ENCODE measurements around the gene TNC. TPM values are rescaled to one million over a fixed set of nuclear protein-coding genes. Genes with fewer than 3 reads are reported as not detected.
"Not testable (repeated sequence)": the region's sequence is repeated elsewhere in the genome, so short reads cannot be mapped to it uniquely, and the experiment has no call there.

The TNC gene
- total RNA-seq, 1 donor from 2014 or later = 30.8 TPM

GRCh38 chr9:115135821-115136778 is 18.1 kb upstream of the TNC start:
- peaks cover 0 to 3% (median 0%) of the 10 kb centered on the region in 3 donors for H3K27me3 ChIP-seq (ENCODE audit: control insufficient read depth in 3 of 3, insufficient read depth in 3 of 3, low read length in 3 of 3)
- H3K4me3 ChIP-seq (ENCODE audit: low read length in 3 of 3) = no peak overlapping the region
- no peak overlapping the region for H3K27ac ChIP-seq (ENCODE audit: low read depth, low read length)
- no peaks in the 10 kb centered on the region for H3K4me1 ChIP-seq (ENCODE audit: control insufficient read depth in 3 of 3, insufficient read depth in 3 of 3, low read length in 3 of 3)
- no peak overlapping the region for H3K9ac ChIP-seq (ENCODE audit: low read depth in 1 of 3, low read length in 3 of 3)
- H3K36me3 ChIP-seq (ENCODE audit: control insufficient read depth in 3 of 3, insufficient read depth in 3 of 3, low read length in 3 of 3) = no peaks in the 10 kb centered on the region
- H3K9me3 ChIP-seq (ENCODE audit: control insufficient read depth in 3 of 3, low read length in 3 of 3) = no peaks in the 10 kb centered on the region

- Histone ChIP-seq H3K27ac (ENCODE audit: low read depth, low read length) (no peak overlapping the region), H3K4me1 (ENCODE audit: control insufficient read depth in 3 of 3, insufficient read depth in 3 of 3, low read length in 3 of 3) (no peaks in the 10 kb centered on the region), H3K27me3 (ENCODE audit: control insufficient read depth in 3 of 3, insufficient read depth in 3 of 3, low read length in 3 of 3) (peaks cover 0 to 3% (median 0%) of the 10 kb centered on the region in 3 donors), H3K4me3 (ENCODE audit: low read length in 3 of 3) (no peak overlapping the region), H3K9ac (ENCODE audit: low read depth in 1 of 3, low read length in 3 of 3) (no peak overlapping the region), H3K9me3 (ENCODE audit: control insufficient read depth in 3 of 3, low read length in 3 of 3) (no peaks in the 10 kb centered on the region), H3K36me3 (ENCODE audit: control insufficient read depth in 3 of 3, insufficient read depth in 3 of 3, low read length in 3 of 3) (no peaks in the 10 kb centered on the region)
These were observed 17.0 kb upstream of the TNC start for GRCh38 chr9:115134941-115135340.

GRCh38 chr9:115133649-115134048 is 15.7 kb upstream of the TNC start:
- H3K27ac ChIP-seq (ENCODE audit: low read depth, low read length) = no peak overlapping the region
- H3K9me3 ChIP-seq (ENCODE audit: control insufficient read depth in 3 of 3, low read length in 3 of 3) = no peaks in the 10 kb centered on the region
- H3K4me3 ChIP-seq (ENCODE audit: low read length in 3 of 3) = no peak overlapping the region
- H3K27me3 ChIP-seq (ENCODE audit: control insufficient read depth in 3 of 3, insufficient read depth in 3 of 3, low read length in 3 of 3) = peaks cover 0 to 3% (median 0%) of the 10 kb centered on the region in 3 donors
- no peaks in the 10 kb centered on the region for H3K36me3 ChIP-seq (ENCODE audit: control insufficient read depth in 3 of 3, insufficient read depth in 3 of 3, low read length in 3 of 3)
- H3K4me1 ChIP-seq (ENCODE audit: control insufficient read depth in 3 of 3, insufficient read depth in 3 of 3, low read length in 3 of 3) = no peaks in the 10 kb centered on the region
- H3K9ac ChIP-seq (ENCODE audit: low read depth in 1 of 3, low read length in 3 of 3) = no peak overlapping the region

GRCh38 chr9:115132648-115133047 is 14.7 kb upstream of the TNC start:
- Histone ChIP-seq H3K27ac (ENCODE audit: low read depth, low read length) (no peak overlapping the region), H3K4me3 (ENCODE audit: low read length in 3 of 3) (no peak overlapping the region), H3K9ac (ENCODE audit: low read depth in 1 of 3, low read length in 3 of 3) (no peak overlapping the region)

GRCh38 chr9:115130176-115130575 is 12.2 kb upstream of the TNC start:
- no peak overlapping the region for H3K27ac ChIP-seq (ENCODE audit: low read depth, low read length)
- H3K4me3 ChIP-seq (ENCODE audit: low read length in 3 of 3) = no peak overlapping the region
- H3K36me3 ChIP-seq (ENCODE audit: control insufficient read depth in 3 of 3, insufficient read depth in 3 of 3, low read length in 3 of 3) = no peaks in the 10 kb centered on the region
- peaks cover 0 to 3% (median 0%) of the 10 kb centered on the region in 3 donors for H3K27me3 ChIP-seq (ENCODE audit: control insufficient read depth in 3 of 3, insufficient read depth in 3 of 3, low read length in 3 of 3)
- H3K9ac ChIP-seq (ENCODE audit: low read depth in 1 of 3, low read length in 3 of 3) = no peak overlapping the region
- no peaks in the 10 kb centered on the region for H3K4me1 ChIP-seq (ENCODE audit: control insufficient read depth in 3 of 3, insufficient read depth in 3 of 3, low read length in 3 of 3)
- H3K9me3 ChIP-seq (ENCODE audit: control insufficient read depth in 3 of 3, low read length in 3 of 3) = no peaks in the 10 kb centered on the region

More at GRCh38 chr9:115132648-115133047, 14.7 kb upstream of the TNC start:
- H3K27me3 ChIP-seq (ENCODE audit: control insufficient read depth in 3 of 3, insufficient read depth in 3 of 3, low read length in 3 of 3) = peaks cover 0 to 3% (median 0%) of the 10 kb centered on the region in 3 donors
- H3K4me1 ChIP-seq (ENCODE audit: control insufficient read depth in 3 of 3, insufficient read depth in 3 of 3, low read length in 3 of 3) = no peaks in the 10 kb centered on the region
- no peaks in the 10 kb centered on the region for H3K36me3 ChIP-seq (ENCODE audit: control insufficient read depth in 3 of 3, insufficient read depth in 3 of 3, low read length in 3 of 3)
- H3K9me3 ChIP-seq (ENCODE audit: control insufficient read depth in 3 of 3, low read length in 3 of 3) = no peaks in the 10 kb centered on the region

GRCh38 chr9:115128726-115129125 is 10.8 kb upstream of the TNC start:
- H3K9me3 ChIP-seq (ENCODE audit: control insufficient read depth in 3 of 3, low read length in 3 of 3); H3K27me3 ChIP-seq (ENCODE audit: control insufficient read depth in 3 of 3, insufficient read depth in 3 of 3, low read length in 3 of 3); H3K9ac ChIP-seq (ENCODE audit: low read depth in 1 of 3, low read length in 3 of 3); H3K4me1 ChIP-seq (ENCODE audit: control insufficient read depth in 3 of 3, insufficient read depth in 3 of 3, low read length in 3 of 3); H3K27ac ChIP-seq (ENCODE audit: low read depth, low read length); H3K36me3 ChIP-seq (ENCODE audit: control insufficient read depth in 3 of 3, insufficient read depth in 3 of 3, low read length in 3 of 3); H3K4me3 ChIP-seq (ENCODE audit: low read length in 3 of 3): not testable (repeated sequence)

GRCh38 chr9:115127191-115127817 is 9.3 kb upstream of the TNC start:
- Histone ChIP-seq H3K4me3 (ENCODE audit: low read length in 3 of 3) (no peak overlapping the region), H3K9ac (ENCODE audit: low read depth in 1 of 3, low read length in 3 of 3) (no peak overlapping the region), H3K4me1 (ENCODE audit: control insufficient read depth in 3 of 3, insufficient read depth in 3 of 3, low read length in 3 of 3) (no peaks in the 10 kb centered on the region), H3K9me3 (ENCODE audit: control insufficient read depth in 3 of 3, low read length in 3 of 3) (no peaks in the 10 kb centered on the region), H3K27me3 (ENCODE audit: control insufficient read depth in 3 of 3, insufficient read depth in 3 of 3, low read length in 3 of 3) (peaks cover 0 to under 1% (median 0%) of the 10 kb centered on the region in 3 donors), H3K27ac (ENCODE audit: low read depth, low read length) (no peak overlapping the region), H3K36me3 (ENCODE audit: control insufficient read depth in 3 of 3, insufficient read depth in 3 of 3, low read length in 3 of 3) (no peaks in the 10 kb centered on the region)

- Histone ChIP-seq H3K27me3 (ENCODE audit: control insufficient read depth in 3 of 3, insufficient read depth in 3 of 3, low read length in 3 of 3) (peaks cover 0 to 2% (median 0%) of the 10 kb centered on the region in 3 donors), H3K4me3 (ENCODE audit: low read length in 3 of 3) (no peak overlapping the region), H3K36me3 (ENCODE audit: control insufficient read depth in 3 of 3, insufficient read depth in 3 of 3, low read length in 3 of 3) (no peaks in the 10 kb centered on the region), H3K4me1 (ENCODE audit: control insufficient read depth in 3 of 3, insufficient read depth in 3 of 3, low read length in 3 of 3) (no peaks in the 10 kb centered on the region), H3K27ac (ENCODE audit: low read depth, low read length) (no peak overlapping the region), H3K9me3 (ENCODE audit: control insufficient read depth in 3 of 3, low read length in 3 of 3) (no peaks in the 10 kb centered on the region), H3K9ac (ENCODE audit: low read depth in 1 of 3, low read length in 3 of 3) (no peak overlapping the region)
These were observed 8.4 kb upstream of the TNC start for GRCh38 chr9:115126404-115126803.

GRCh38 chr9:115122937-115123336 is 5.0 kb upstream of the TNC start:
- Histone ChIP-seq H3K27me3 (ENCODE audit: control insufficient read depth in 3 of 3, insufficient read depth in 3 of 3, low read length in 3 of 3) (peaks cover 0 to 2% (median 0%) of the 10 kb centered on the region in 3 donors), H3K9me3 (ENCODE audit: control insufficient read depth in 3 of 3, low read length in 3 of 3) (no peaks in the 10 kb centered on the region), H3K9ac (ENCODE audit: low read depth in 1 of 3, low read length in 3 of 3) (no peak overlapping the region), H3K27ac (ENCODE audit: low read depth, low read length) (no peak overlapping the region), H3K36me3 (ENCODE audit: control insufficient read depth in 3 of 3, insufficient read depth in 3 of 3, low read length in 3 of 3) (no peaks in the 10 kb centered on the region), H3K4me3 (ENCODE audit: low read length in 3 of 3) (no peak overlapping the region), H3K4me1 (ENCODE audit: control insufficient read depth in 3 of 3, insufficient read depth in 3 of 3, low read length in 3 of 3) (peaks cover 7 to 11% (median 11%) of the 10 kb centered on the region in 3 donors)

- H3K4me3 ChIP-seq (ENCODE audit: low read length in 3 of 3) = no peak overlapping the region
- H3K9me3 ChIP-seq (ENCODE audit: control insufficient read depth in 3 of 3, low read length in 3 of 3) = no peaks in the 10 kb centered on the region
- H3K27ac ChIP-seq (ENCODE audit: low read depth, low read length) = no peak overlapping the region
- peaks cover 9 to 15% (median 13%) of the 10 kb centered on the region in 3 donors for H3K4me1 ChIP-seq (ENCODE audit: control insufficient read depth in 3 of 3, insufficient read depth in 3 of 3, low read length in 3 of 3)
- no peak overlapping the region for H3K9ac ChIP-seq (ENCODE audit: low read depth in 1 of 3, low read length in 3 of 3)
- H3K36me3 ChIP-seq (ENCODE audit: control insufficient read depth in 3 of 3, insufficient read depth in 3 of 3, low read length in 3 of 3) = no peaks in the 10 kb centered on the region
- H3K27me3 ChIP-seq (ENCODE audit: control insufficient read depth in 3 of 3, insufficient read depth in 3 of 3, low read length in 3 of 3) = peaks cover 2 to 8% (median 7%) of the 10 kb centered on the region in 3 donors
These were observed 3.2 kb upstream of the TNC start for GRCh38 chr9:115121181-115121580.

Data from skeletal muscle tissue (tissue), 4 donors.